Activated T-cell treated with anti-CD3 and anti-CD28 coated beads, Interleukin-2, amount 50 U/mL, for 4 hours (primary cell): Measurements from ENCODE around the gene METRNL. TPM values are rescaled to one million over a fixed set of nuclear protein-coding genes. Genes with fewer than 3 reads are reported as not detected.
A peak's percentile ranks its signal among the peaks of the same experiment; 100 is the strongest.
"Not testable (repeated sequence)": the region's sequence is repeated elsewhere in the genome, so short reads cannot be mapped to it uniquely, and the experiment has no call there.

ENCODE experiments used
- ATAC-seq, 2 donors: fragments of 200-7000 bp; cut with Tn5 transposase; one replicate each; pipeline ENCODE4 v1.10.0; 2021
- DNase-seq: peaks from one replicate; pipeline ENCODE4 v3.0.0-alpha.2; 2020
- H3K27me3 Mint-ChIP-seq: one replicate; pipeline ENCODE4 v1.8.0; 2021; ENCODE audit warnings: low read depth, mixed read lengths
- H3K36me3 Mint-ChIP-seq: one replicate; pipeline ENCODE4 v1.8.0; 2022; ENCODE audit warnings: mixed read lengths; ENCODE audit not compliant: insufficient read depth
- H3K4me1 Mint-ChIP-seq: one replicate; pipeline ENCODE4 v1.8.0; 2021; ENCODE audit warnings: low read depth, mixed read lengths
- H3K4me3 Mint-ChIP-seq: one replicate; pipeline ENCODE4 v1.8.0; 2021; ENCODE audit warnings: mild to moderate bottlenecking, moderate library complexity, mixed read lengths
- H3K9me3 Mint-ChIP-seq: one replicate; pipeline ENCODE4 v1.8.0; 2021; ENCODE audit warnings: mixed read lengths
- total RNA-seq, 3 donors: library from RNA; stranded (reverse); gene quantifications; one replicate each; pipeline ENCODE4 v1.2.1, GENCODE V29; 2021

Gene METRNL
- total RNA-seq, 3 donors from 2014 or later, result 12.1 to 26.2 (median 23.1) TPM

GRCh38 chr17:83125515-83126274 lies 46.3 kb downstream of the METRNL start:
- no peaks in the 10 kb centered on the region for H3K36me3 Mint-ChIP-seq
- H3K9me3 Mint-ChIP-seq, result no peaks in the 10 kb centered on the region
- ATAC-seq (peak; percentile 46), DNase-seq (no peak)
- H3K27me3 Mint-ChIP-seq, result peaks cover 35% of the 10 kb centered on the region
- H3K4me3 Mint-ChIP-seq, result no peak overlapping the region
- H3K4me1 Mint-ChIP-seq, result peaks cover 16% of the 10 kb centered on the region

GRCh38 chr17:83126275-83126811 lies 46.9 kb downstream of the METRNL start:
- ATAC-seq, result no peak
- Mint-ChIP-seq H3K9me3 (no peaks in the 10 kb centered on the region), H3K4me1 (peaks cover 16% of the 10 kb centered on the region), H3K36me3 (no peaks in the 10 kb centered on the region), H3K27me3 (peaks cover 35% of the 10 kb centered on the region), H3K4me3 (no peak overlapping the region)
- DNase-seq, result no peak

GRCh38 chr17:83127431-83128160 lies 48.2 kb downstream of the METRNL start:
- no peaks in the 10 kb centered on the region for H3K36me3 Mint-ChIP-seq
- no peaks in the 10 kb centered on the region for H3K9me3 Mint-ChIP-seq
- H3K4me3 Mint-ChIP-seq, result no peak overlapping the region
- peaks cover 29% of the 10 kb centered on the region for H3K27me3 Mint-ChIP-seq
- peaks cover 16% of the 10 kb centered on the region for H3K4me1 Mint-ChIP-seq
- DNase-seq, result no peak
- ATAC-seq, result no peak

- DNase-seq, result no peak
Measured at GRCh38 chr17:83128306-83129240, 49.2 kb downstream of the METRNL start.

GRCh38 chr17:83129676-83130075 lies 50.3 kb downstream of the METRNL start:
- ATAC-seq (no peak), DNase-seq (no peak)
- Mint-ChIP-seq H3K4me1 (peaks cover 13% of the 10 kb centered on the region), H3K27me3 (peaks cover 21% of the 10 kb centered on the region), H3K4me3 (no peak overlapping the region), H3K36me3 (no peaks in the 10 kb centered on the region), H3K9me3 (no peaks in the 10 kb centered on the region)

More at GRCh38 chr17:83128306-83129240, 49.2 kb downstream of the METRNL start:
- Mint-ChIP-seq H3K9me3 (no peaks in the 10 kb centered on the region), H3K27me3 (peaks cover 26% of the 10 kb centered on the region), H3K4me3 (no peak overlapping the region), H3K4me1 (peaks cover 16% of the 10 kb centered on the region), H3K36me3 (no peaks in the 10 kb centered on the region)
- no peak for ATAC-seq

GRCh38 chr17:83131401-83132011 lies 52.1 kb downstream of the METRNL start:
- Mint-ChIP-seq H3K4me3 (no peak overlapping the region), H3K9me3 (no peaks in the 10 kb centered on the region), H3K36me3 (no peaks in the 10 kb centered on the region), H3K27me3 (peaks cover 9% of the 10 kb centered on the region), H3K4me1 (no peaks in the 10 kb centered on the region)
- ATAC-seq (no peak), DNase-seq (no peak)

- Mint-ChIP-seq H3K4me1 (no peaks in the 10 kb centered on the region), H3K27me3 (peaks cover 9% of the 10 kb centered on the region), H3K9me3 (no peaks in the 10 kb centered on the region), H3K4me3 (no peak overlapping the region), H3K36me3 (no peaks in the 10 kb centered on the region)
- no peak for ATAC-seq
- DNase-seq, result no peak
Measured at GRCh38 chr17:83132251-83133081, 53.1 kb downstream of the METRNL start.

GRCh38 chr17:83133302-83134121 lies 54.1 kb downstream of the METRNL start:
- H3K4me3 Mint-ChIP-seq, result no peak overlapping the region
- peaks cover 10% of the 10 kb centered on the region for H3K27me3 Mint-ChIP-seq
- ATAC-seq, result no peak
- H3K4me1 Mint-ChIP-seq, result no peaks in the 10 kb centered on the region
- no peak for DNase-seq
- H3K36me3 Mint-ChIP-seq, result no peaks in the 10 kb centered on the region
- no peaks in the 10 kb centered on the region for H3K9me3 Mint-ChIP-seq

- ATAC-seq, DNase-seq, H3K36me3 Mint-ChIP-seq, H3K4me1 Mint-ChIP-seq, H3K9me3 Mint-ChIP-seq, H3K4me3 Mint-ChIP-seq: not testable (repeated sequence)
- H3K27me3 Mint-ChIP-seq, result peaks cover 12% of the 10 kb centered on the region
Measured at GRCh38 chr17:83134456-83134855, 55.0 kb downstream of the METRNL start.

- Mint-ChIP-seq H3K27me3 (peaks cover 15% of the 10 kb centered on the region), H3K36me3 (no peaks in the 10 kb centered on the region), H3K9me3 (no peaks in the 10 kb centered on the region), H3K4me1 (no peaks in the 10 kb centered on the region), H3K4me3 (no peak overlapping the region)
- DNase-seq (no peak), ATAC-seq (no peak)
Measured at GRCh38 chr17:83135692-83136091, 56.3 kb downstream of the METRNL start.

GRCh38 chr17:83136156-83136555 lies 56.7 kb downstream of the METRNL start:
- H3K4me3 Mint-ChIP-seq, result no peak overlapping the region
- ATAC-seq, result no peak

GRCh38 chr17:83136931-83137330 lies 57.5 kb downstream of the METRNL start:
- peaks cover 15% of the 10 kb centered on the region for H3K27me3 Mint-ChIP-seq
- H3K9me3 Mint-ChIP-seq, result peaks cover 3% of the 10 kb centered on the region
- no peak overlapping the region for H3K4me3 Mint-ChIP-seq
- DNase-seq, result no peak
- ATAC-seq, result no peak
- no peaks in the 10 kb centered on the region for H3K4me1 Mint-ChIP-seq
- no peaks in the 10 kb centered on the region for H3K36me3 Mint-ChIP-seq

More at GRCh38 chr17:83136156-83136555, 56.7 kb downstream of the METRNL start:
- H3K9me3 Mint-ChIP-seq, result no peaks in the 10 kb centered on the region
- H3K27me3 Mint-ChIP-seq, result peaks cover 15% of the 10 kb centered on the region
- H3K36me3 Mint-ChIP-seq, result no peaks in the 10 kb centered on the region
- no peak for DNase-seq
- no peaks in the 10 kb centered on the region for H3K4me1 Mint-ChIP-seq
